A549 (cell line): ENCODE results near the gene PTPRN2. TPM values are rescaled to one million over a fixed set of nuclear protein-coding genes. Genes with fewer than 3 reads are reported as not detected.
"Not testable (repeated sequence)": the region's sequence is repeated elsewhere in the genome, so short reads cannot be mapped to it uniquely, and the experiment has no call there.

Source experiments
- ATAC-seq, 2 experiments: fragments of 200-7000 bp in 1 of 2; fragments of >200 bp in 1 of 2; cut with Nextera tagmentation in 1 of 2; cut with Tn5 transposase in 1 of 2; 3 replicates each; pipeline versions ENCODE4 v1.8.0 to v1.9.1; 2018 to 2020; ENCODE audit warnings: mild to moderate bottlenecking in 1 of 2, moderate library complexity in 1 of 2
- CTCF ChIA-PET: fragments of 300-600 bp; sonication (Branson Sonifier 250); formaldehyde crosslinking; extraction: SDS; loops from one replicate; lab custom pipeline; 2021; ENCODE audit warnings: antibody characterized with exemption, inconsistent platforms; lab: Yijun Ruan, JAX
- POLR2A ChIA-PET: fragments of 350-600 bp; formaldehyde crosslinking; extraction: SDS; loops from one replicate; lab custom pipeline; 2021; ENCODE audit warnings: antibody characterized with exemption, inconsistent platforms; lab: Yijun Ruan, JAX
- DNase-seq, 2 experiments: peaks; one replicate each; pipeline versions ENCODE4 v3.0.0 to v3.0.0-alpha.2; 2011 to 2016; ENCODE audit warnings: low read depth in 1 of 2, low spot score in 1 of 2
- FAIRE-seq: peaks from 2 replicates; lab custom pipeline; 2011; peaks lifted over from hg19 to GRCh38; lab: Jason Lieb, UNC
- H3K27ac ChIP-seq, 2 experiments: fragments of >200 bp; sonication (Bioruptor Twin); formaldehyde crosslinking; 3 replicates each; pipeline ENCODE4 v1.5.1; 2016 to 2017
- H3K4me1 ChIP-seq: fragments of >200 bp; sonication (Bioruptor Twin); formaldehyde crosslinking; 3 replicates; pipeline ENCODE4 v1.6.1; 2016
- H3K4me2 ChIP-seq: fragments of >200 bp; sonication (Bioruptor Twin); formaldehyde crosslinking; 3 replicates; pipeline ENCODE4 v1.6.1; 2016
- H3K4me3 ChIP-seq: fragments of >200 bp; sonication (Bioruptor Twin); formaldehyde crosslinking; 3 replicates; pipeline ENCODE4 v1.5.1; 2016
- H3K9me3 ChIP-seq: fragments of >200 bp; sonication (Bioruptor Twin); formaldehyde crosslinking; 3 replicates; pipeline ENCODE4 v1.6.1; 2016
- CBX8 ChIP-seq: fragments of 200-600 bp; sonication (generic); IDR thresholded peaks from 2 replicates; pipeline ENCODE4 v1.6.1; 2016
- EP300 ChIP-seq, 2 experiments: fragments of >200 bp; sonication (Bioruptor Twin); formaldehyde crosslinking; IDR thresholded peaks; 2 replicates in 1 of 2; 3 replicates in 1 of 2; pipeline ENCODE4 v1.6.1; 2016 to 2017
- FOSB ChIP-seq: fragments of 250-450 bp; sonication (Bioruptor Pico); IDR thresholded peaks from 2 replicates; pipeline ENCODE4 v1.5.0; 2020; ENCODE audit warnings: mild to moderate bottlenecking, moderate library complexity
- FOXS1 ChIP-seq: fragments of 250-450 bp; sonication (Bioruptor Pico); IDR thresholded peaks from 2 replicates; pipeline ENCODE4 v1.5.0; 2020; ENCODE audit warnings: mild to moderate bottlenecking, moderate library complexity
- HDAC2 ChIP-seq: fragments of 200-600 bp; sonication (generic); IDR thresholded peaks from 2 replicates; pipeline ENCODE4 v1.6.1; 2016
- HES2 ChIP-seq: fragments of >200 bp; sonication (Bioruptor Twin); formaldehyde crosslinking; IDR thresholded peaks from 2 replicates; pipeline ENCODE4 v1.6.1; 2016
- HOXB5 ChIP-seq: fragments of 250-450 bp; sonication (Bioruptor Pico); IDR thresholded peaks from 2 replicates; pipeline ENCODE4 v1.5.0; 2020; ENCODE audit warnings: mild to moderate bottlenecking, moderate library complexity
- JUN ChIP-seq, 2 experiments: fragments of >200 bp; sonication (Bioruptor Twin); formaldehyde crosslinking; IDR thresholded peaks; 2 replicates in 1 of 2; 3 replicates in 1 of 2; pipeline ENCODE4 v1.6.1; 2016 to 2017
- MAFK ChIP-seq: fragments of 450-650 bp; IDR thresholded peaks from 2 replicates; pipeline ENCODE4 v1.6.1; 2014; ENCODE audit not compliant: partially characterized antibody
- MAX ChIP-seq: IDR thresholded peaks from 2 replicates; pipeline ENCODE4 v1.6.1; 2012
- MAZ ChIP-seq: fragments of 150-350 bp; IDR thresholded peaks from 2 replicates; pipeline ENCODE4 v1.6.1; 2014; ENCODE audit warnings: antibody characterized with exemption, low read depth, low read length, borderline replicate concordance
- MYC ChIP-seq: IDR thresholded peaks from 2 replicates; pipeline ENCODE4 v1.6.1; 2012; ENCODE audit warnings: mild to moderate bottlenecking, inconsistent platforms, low read length, improper control_type of control experiment, borderline replicate concordance
- RARB ChIP-seq: fragments of 250-450 bp; sonication (Bioruptor Pico); IDR thresholded peaks from 2 replicates; pipeline ENCODE4 v1.8.0; 2021; ENCODE audit warnings: mild to moderate bottlenecking, moderate library complexity
- REST ChIP-seq: fragments of 200-600 bp; sonication (generic); IDR thresholded peaks from 2 replicates; pipeline ENCODE4 v1.6.1; 2016; ENCODE audit warnings: antibody characterized with exemption, mild to moderate bottlenecking, moderate library complexity
- SMC3 ChIP-seq: fragments of >200 bp; sonication (Bioruptor Twin); formaldehyde crosslinking; IDR thresholded peaks from 3 replicates; pipeline ENCODE4 v1.6.1; 2018; ENCODE audit warnings: inconsistent platforms
- SREBF2 ChIP-seq: fragments of 450-650 bp; IDR thresholded peaks from 2 replicates; pipeline ENCODE4 v1.6.1; 2014; ENCODE audit warnings: mild to moderate bottlenecking, moderate library complexity
- TP53 ChIP-seq: fragments of 250-450 bp; sonication (Bioruptor Pico); IDR thresholded peaks from 2 replicates; pipeline ENCODE4 v1.5.0; 2021; ENCODE audit warnings: mild to moderate bottlenecking, moderate library complexity
- ZC3H11A ChIP-seq: fragments of 450-650 bp; IDR thresholded peaks from 2 replicates; pipeline ENCODE4 v1.6.1; 2014; ENCODE audit warnings: antibody characterized with exemption, mild to moderate bottlenecking
- ZSCAN20 ChIP-seq: fragments of 250-450 bp; sonication (Bioruptor Pico); IDR thresholded peaks from 2 replicates; pipeline ENCODE4 v1.8.0; 2022; ENCODE audit warnings: mild to moderate bottlenecking, moderate library complexity
- WGBS: methylation state at CpG from one replicate; pipeline ENCODE4 v1.1.6; 2017; ENCODE audit errors: missing lambda C conversion rate; 5-methylcytosine and 5-hydroxymethylcytosine counted together
- polyA plus RNA-seq, 4 experiments: library from polyadenylated mRNA; depleted of rRNA in 3 of 4; stranded (reverse); fragments of >200 nt; fragmentation: RNase III in 1 of 4; extraction: RNeasy Plus Mini Kit Qiagen cat#74134 plus additional on column Dnase treatment in 1 of 4; gene quantifications; 2 replicates in 3 of 4; 3 replicates in 1 of 4; pipeline ENCODE4 v1.2.3, GENCODE V29; 2011 to 2017
- TF ChIP-seq, protein P1 (sequence below): fragments of 250-450 bp; sonication (Bioruptor Pico); IDR thresholded peaks from 2 replicates; pipeline ENCODE4 v1.5.0; 2020; ENCODE audit warnings: low read depth, mild to moderate bottlenecking, moderate library complexity
- TF ChIP-seq, protein P2 (sequence below): fragments of 250-450 bp; sonication (Bioruptor Pico); IDR thresholded peaks from 2 replicates; pipeline ENCODE4 v1.5.0; 2021; ENCODE audit warnings: mild to moderate bottlenecking, moderate library complexity, borderline replicate concordance

PTPRN2 gene
- polyA plus RNA-seq, 2 of the 4 experiments (the other 2 are of a cell fraction) = 0.41 to 1.2 TPM

DNA sequence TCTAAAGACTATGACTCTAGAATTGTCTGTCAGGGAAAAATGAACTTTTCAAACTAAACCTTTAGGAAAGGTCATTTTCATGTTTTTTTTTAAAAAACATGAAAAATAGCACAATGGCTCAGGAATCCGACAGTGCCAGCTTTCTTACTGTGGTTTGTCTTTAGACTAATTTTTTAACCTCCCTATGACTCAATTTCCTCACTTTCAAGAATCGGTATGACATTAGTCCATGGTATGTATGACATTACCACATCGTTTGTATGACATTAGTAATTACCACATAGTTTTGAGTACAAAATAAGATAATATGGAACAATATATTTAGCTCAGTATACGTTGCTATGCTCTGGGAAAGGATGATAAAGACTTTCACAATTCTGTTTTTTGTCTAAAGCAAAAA, 383.2 kb downstream of the PTPRN2 start:
- no peak for TF ChIP-seq RARB (CRISPR knock-in tag)
- TF ChIP-seq MAFK = no peak
- TF ChIP-seq ZC3H11A = no peak
- TF ChIP-seq, all 56 proteins: peak for 0
- 18% methylated on average over 4 of the region's 4 CpGs for WGBS
- DNase-seq (no peak), FAIRE-seq (no peak), ATAC-seq (no peak)
- Histone ChIP-seq H3K4me2 (no peak overlapping the region), H3K9me3 (no peaks in the 10 kb centered on the region), H3K4me3 (no peak overlapping the region), H3K4me1 (no peaks in the 10 kb centered on the region), H3K27ac (no peak overlapping the region)
- ChIA-PET POLR2A (no interaction called here), CTCF (no interaction called here)

GRCh38 chr7:158203948-158204347, 383.7 kb downstream of the PTPRN2 start:
- H3K27ac ChIP-seq, H3K9me3 ChIP-seq, H3K4me1 ChIP-seq, DNase-seq, H3K4me3 ChIP-seq, POLR2A ChIA-PET, FAIRE-seq, ATAC-seq, CTCF ChIA-PET, H3K4me2 ChIP-seq: not testable (repeated sequence)
- WGBS = 88% methylated on average over 21 of the region's 42 CpGs

DNA sequence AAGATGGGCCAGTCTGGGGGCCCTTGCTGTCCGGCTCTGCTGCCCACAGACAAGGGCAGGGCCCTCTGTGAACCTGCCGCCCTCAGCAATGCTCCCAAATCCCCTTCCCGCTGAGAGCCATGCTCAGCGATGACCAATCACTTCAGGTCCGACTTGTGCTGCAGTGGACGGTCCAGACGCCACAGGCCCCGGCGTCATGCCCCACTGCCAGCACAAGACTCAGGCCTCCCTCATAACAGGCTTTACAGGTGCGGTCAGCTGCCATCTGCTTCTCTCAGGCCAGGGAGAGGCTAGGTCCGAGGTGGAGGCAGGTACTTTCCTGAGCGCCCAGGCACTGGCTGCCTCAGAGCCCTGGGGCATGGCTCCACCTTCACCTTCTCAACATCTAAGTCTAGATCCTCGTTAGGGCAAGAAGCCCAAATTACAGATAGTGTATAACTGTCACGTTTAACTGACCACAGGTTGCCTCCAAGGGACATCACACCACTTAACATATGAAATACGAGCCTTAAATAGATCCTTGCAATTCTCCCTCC, 393.2 kb downstream of the PTPRN2 start:
- no peak for TF ChIP-seq SREBF2
- no peak for TF ChIP-seq HDAC2
- TF ChIP-seq TP53 (CRISPR knock-in tag) = no peak
- TF ChIP-seq MAX = no peak
- no peak for TF ChIP-seq JUN (IDR thresholded peaks at IDR 0.05)
- CTCF ChIA-PET = interaction anchor here (1.2 kb wide), 1 partner anchor 153 kb away, joined by 3 read pairs; no protein-coding TSS in a partner anchor

GRCh38 chr7:158193446-158193845, 394.2 kb downstream of the PTPRN2 start:
- Histone ChIP-seq H3K4me3 (no peak overlapping the region), H3K27ac (no peak overlapping the region), H3K9me3 (no peaks in the 10 kb centered on the region), H3K4me1 (no peaks in the 10 kb centered on the region), H3K4me2 (no peak overlapping the region)
- TF ChIP-seq FOXS1 (CRISPR knock-in tag) (no peak), ZC3H11A (no peak), MAZ (no peak), HES2 (no peak), HOXB5 (CRISPR knock-in tag) (no peak), CBX8 (no peak), SMC3 (no peak), MYC (no peak), EP300 (IDR thresholded peaks at IDR 0.05) (no peak)
- TF ChIP-seq, protein P1, sequence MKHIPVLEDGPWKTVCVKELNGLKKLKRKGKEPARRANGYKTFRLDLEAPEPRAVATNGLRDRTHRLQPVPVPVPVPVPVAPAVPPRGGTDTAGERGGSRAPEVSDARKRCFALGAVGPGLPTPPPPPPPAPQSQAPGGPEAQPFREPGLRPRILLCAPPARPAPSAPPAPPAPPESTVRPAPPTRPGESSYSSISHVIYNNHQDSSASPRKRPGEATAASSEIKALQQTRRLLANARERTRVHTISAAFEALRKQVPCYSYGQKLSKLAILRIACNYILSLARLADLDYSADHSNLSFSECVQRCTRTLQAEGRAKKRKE (CRISPR knock-in tag) = no peak
- DNase-seq (no peak), ATAC-seq (no peak), FAIRE-seq (no peak)
- 43% methylated on average over 6 of the region's 14 CpGs for WGBS
- POLR2A ChIA-PET = no interaction called here
- CTCF ChIA-PET = interaction anchor here (1.2 kb wide), 1 partner anchor 153 kb away, joined by 3 read pairs; no protein-coding TSS in a partner anchor

More for the DNA sequence above, 393.2 kb downstream of the PTPRN2 start:
- FAIRE-seq = no peak
- DNase-seq = no peak
- POLR2A ChIA-PET = no interaction called here
- H3K27ac ChIP-seq = no peak overlapping the region
- 39% methylated on average over 15 of the region's 15 CpGs for WGBS
- no peak overlapping the region for H3K4me2 ChIP-seq
- no peaks in the 10 kb centered on the region for H3K9me3 ChIP-seq
- H3K4me3 ChIP-seq = no peak overlapping the region
- no peak for ATAC-seq
- no peaks in the 10 kb centered on the region for H3K4me1 ChIP-seq

- ATAC-seq (no peak), FAIRE-seq (no peak), DNase-seq (no peak)
- H3K4me2 ChIP-seq = no peak overlapping the region
- no peak overlapping the region for H3K4me3 ChIP-seq
- 52% methylated on average over 18 of the region's 18 CpGs for WGBS
- no peak overlapping the region for H3K27ac ChIP-seq
- H3K4me1 ChIP-seq = no peaks in the 10 kb centered on the region
- POLR2A ChIA-PET = no interaction called here
- CTCF ChIA-PET = interaction anchor here (1.2 kb wide), 1 partner anchor 152 kb away, joined by 3 read pairs; no protein-coding TSS in a partner anchor
- no peaks in the 10 kb centered on the region for H3K9me3 ChIP-seq
- TF ChIP-seq, protein P2, sequence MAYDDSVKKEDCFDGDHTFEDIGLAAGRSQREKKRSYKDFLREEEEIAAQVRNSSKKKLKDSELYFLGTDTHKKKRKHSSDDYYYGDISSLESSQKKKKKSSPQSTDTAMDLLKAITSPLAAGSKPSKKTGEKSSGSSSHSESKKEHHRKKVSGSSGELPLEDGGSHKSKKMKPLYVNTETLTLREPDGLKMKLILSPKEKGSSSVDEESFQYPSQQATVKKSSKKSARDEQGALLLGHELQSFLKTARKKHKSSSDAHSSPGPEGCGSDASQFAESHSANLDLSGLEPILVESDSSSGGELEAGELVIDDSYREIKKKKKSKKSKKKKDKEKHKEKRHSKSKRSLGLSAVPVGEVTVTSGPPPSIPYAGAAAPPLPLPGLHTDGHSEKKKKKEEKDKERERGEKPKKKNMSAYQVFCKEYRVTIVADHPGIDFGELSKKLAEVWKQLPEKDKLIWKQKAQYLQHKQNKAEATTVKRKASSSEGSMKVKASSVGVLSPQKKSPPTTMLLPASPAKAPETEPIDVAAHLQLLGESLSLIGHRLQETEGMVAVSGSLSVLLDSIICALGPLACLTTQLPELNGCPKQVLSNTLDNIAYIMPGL (CRISPR knock-in tag) = no peak
- TF ChIP-seq FOSB (CRISPR knock-in tag) = no peak
- no peak for TF ChIP-seq ZSCAN20
- no peak for TF ChIP-seq TP53 (CRISPR knock-in tag)
- no peak for TF ChIP-seq REST
- TF ChIP-seq CBX8 = no peak
Measured at GRCh38 chr7:158192956-158193355, 394.7 kb downstream of the PTPRN2 start.
